ENCODE data around the gene PLEKHM3. TPM values are rescaled to one million over a fixed set of nuclear protein-coding genes. Genes with fewer than 3 reads are reported as not detected.

The PLEKHM3 gene
- total and polyA plus RNA-seq, 2 donors (not counting 3 experiments of a cell fraction or from before 2014, with no cell fraction given) = 3.1 to 9.1 TPM

DNA sequence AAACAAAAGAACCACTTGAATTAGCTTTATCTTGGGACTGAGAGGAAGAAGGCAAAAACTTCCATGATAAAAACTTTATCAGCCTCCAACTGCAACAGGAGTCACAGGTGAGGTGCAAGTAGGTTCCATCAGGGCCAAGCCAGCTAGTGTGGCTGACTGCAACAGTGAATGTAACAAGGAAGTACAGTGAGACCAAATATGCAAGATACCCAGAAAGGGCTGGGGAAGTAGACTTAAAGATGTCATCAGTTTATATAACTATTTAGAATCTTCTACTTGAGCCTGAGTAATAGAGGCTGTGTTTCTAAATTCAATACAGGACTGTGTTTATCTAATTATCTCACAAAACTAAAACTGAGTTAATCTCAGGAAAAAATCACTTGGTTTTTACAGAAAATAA is 14.8 kb downstream of the PLEKHM3 start:
- ChIA-PET POLR2A (no interaction called here), CTCF (interaction anchor here (2.0 kb wide), 1 partner anchor 30 kb away, joined by 5 read pairs; no protein-coding TSS in a partner anchor)
- no peaks in the 10 kb centered on the region for H3K9me1 ChIP-seq (replicated peaks; ENCODE audit: control insufficient read depth, extremely low read depth, insufficient read depth, low read length)
- H3K27me3 ChIP-seq (ENCODE audit: control insufficient read depth in 2 of 2, insufficient read depth in 2 of 2, low read length in 2 of 2) = no peaks in the 10 kb centered on the region
- H4K20me1 ChIP-seq (replicated peaks; ENCODE audit: control insufficient read depth, extremely low read depth, insufficient read depth, low read length) = no peaks in the 10 kb centered on the region
- H3K9me3 ChIP-seq (replicated peaks; ENCODE audit: control insufficient read depth, insufficient read depth, low read length) = no peaks in the 10 kb centered on the region
- DNase-seq (ENCODE audit: low read depth, low spot score) (no peak), FAIRE-seq (no peak)
- BruUV-seq (replicated peaks) = no TSS peak
- H3K4me3 ChIP-seq (replicated peaks in 1 of 3; ENCODE audit: insufficient read depth in 1 of 3, low read depth in 1 of 3, low read length in 3 of 3) = no peak overlapping the region
- no peak overlapping the region for H3K4me2 ChIP-seq (ENCODE audit: insufficient read depth, low read length)
- H3K9ac ChIP-seq (replicated peaks; ENCODE audit: extremely low read depth, insufficient read depth, low read length) = no peak overlapping the region
- no peaks in the 10 kb centered on the region for H3K36me3 ChIP-seq (ENCODE audit: control insufficient read depth in 2 of 2, extremely low read depth in 1 of 2, insufficient read depth in 2 of 2, low read length in 2 of 2)
- H3K79me2 ChIP-seq (ENCODE audit: control insufficient read depth, insufficient read depth, low read length) = no peaks in the 10 kb centered on the region
- dilution Hi-C loops (cut with MboI; ENCODE audit: extremely low pct_ligation_motif_present, low sequenced_read_pairs) (no loop called here), intact Hi-C loops (cut with micrococcal nuclease) (no loop called here)
- H3K27ac ChIP-seq (ENCODE audit: insufficient read depth, low read depth, low read length) = no peak overlapping the region
- H3K4me1 ChIP-seq (ENCODE audit: control insufficient read depth, extremely low read depth, insufficient read depth, low read length) = peaks cover 13% of the 10 kb centered on the region
- TF ChIP-seq JUN (IDR thresholded peaks at IDR 0.05; ENCODE audit: borderline replicate concordance, insufficient read depth, insufficient read length, low read depth) = no peak
- no peak for TF ChIP-seq GATA2 (IDR thresholded peaks at IDR 0.05; ENCODE audit: insufficient read depth, insufficient read length, low read depth, low read length)
- no peak for TF ChIP-seq EZH2 (IDR thresholded peaks at IDR 0.05; ENCODE audit: borderline replicate concordance, low read depth, low read length, severe bottlenecking)
- TF ChIP-seq MYC (IDR thresholded peaks at IDR 0.05; ENCODE audit: low read depth, low read length) = no peak
- TF ChIP-seq FOS (IDR thresholded peaks at IDR 0.05; ENCODE audit: borderline replicate concordance, insufficient read depth, low read length) = no peak
- TF ChIP-seq, protein P1, sequence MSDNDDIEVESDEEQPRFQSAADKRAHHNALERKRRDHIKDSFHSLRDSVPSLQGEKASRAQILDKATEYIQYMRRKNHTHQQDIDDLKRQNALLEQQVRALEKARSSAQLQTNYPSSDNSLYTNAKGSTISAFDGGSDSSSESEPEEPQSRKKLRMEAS (IDR thresholded peaks at IDR 0.05; ENCODE audit: insufficient read depth, insufficient read length) = no peak
- TF ChIP-seq POLR2A (IDR thresholded peaks at IDR 0.05; ENCODE audit: low read depth, low read length) = no peak
- TF ChIP-seq, protein P2, sequence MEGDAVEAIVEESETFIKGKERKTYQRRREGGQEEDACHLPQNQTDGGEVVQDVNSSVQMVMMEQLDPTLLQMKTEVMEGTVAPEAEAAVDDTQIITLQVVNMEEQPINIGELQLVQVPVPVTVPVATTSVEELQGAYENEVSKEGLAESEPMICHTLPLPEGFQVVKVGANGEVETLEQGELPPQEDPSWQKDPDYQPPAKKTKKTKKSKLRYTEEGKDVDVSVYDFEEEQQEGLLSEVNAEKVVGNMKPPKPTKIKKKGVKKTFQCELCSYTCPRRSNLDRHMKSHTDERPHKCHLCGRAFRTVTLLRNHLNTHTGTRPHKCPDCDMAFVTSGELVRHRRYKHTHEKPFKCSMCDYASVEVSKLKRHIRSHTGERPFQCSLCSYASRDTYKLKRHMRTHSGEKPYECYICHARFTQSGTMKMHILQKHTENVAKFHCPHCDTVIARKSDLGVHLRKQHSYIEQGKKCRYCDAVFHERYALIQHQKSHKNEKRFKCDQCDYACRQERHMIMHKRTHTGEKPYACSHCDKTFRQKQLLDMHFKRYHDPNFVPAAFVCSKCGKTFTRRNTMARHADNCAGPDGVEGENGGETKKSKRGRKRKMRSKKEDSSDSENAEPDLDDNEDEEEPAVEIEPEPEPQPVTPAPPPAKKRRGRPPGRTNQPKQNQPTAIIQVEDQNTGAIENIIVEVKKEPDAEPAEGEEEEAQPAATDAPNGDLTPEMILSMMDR (IDR thresholded peaks at IDR 0.05; ENCODE audit: extremely low read depth in 1 of 2, insufficient read depth in 1 of 2, low read depth in 1 of 2, low read length in 2 of 2) = no peak
- TF ChIP-seq POLR2AphosphoS5 (IDR thresholded peaks at IDR 0.05; ENCODE audit: insufficient read depth, low read depth, low read length) = no peak
- no peak overlapping the region for H2AFZ ChIP-seq (ENCODE audit: low read depth, low read length)
